Neural cell (in vitro differentiated cells): Measurements from ENCODE around the gene UBASH3B. TPM values are rescaled to one million over a fixed set of nuclear protein-coding genes. Genes with fewer than 3 reads are reported as not detected.

Experiments
- H2AFZ ChIP-seq: fragments of 200-600, 300-800 bp; sonication (generic), shearing (Covaris generic); 2 replicates; pipeline ENCODE4 v1.6.0; 2014; ENCODE audit warnings: low read depth, mild to moderate bottlenecking, antibody characterized with exemption, low read length, moderate library complexity
- H3F3A ChIP-seq: fragments of 200-600 bp; shearing (Covaris generic); 2 replicates; pipeline ENCODE4 v1.6.1; 2016; ENCODE audit warnings: mild to moderate bottlenecking, moderate library complexity, mixed read lengths, antibody characterized with exemption, low read length; ENCODE audit not compliant: insufficient read depth, poor library complexity, severe bottlenecking
- H3K27ac ChIP-seq: fragments of 200-600, 300-800 bp; sonication (generic), shearing (Covaris generic); 2 replicates; pipeline ENCODE4 v1.5.1; 2014; ENCODE audit warnings: mild to moderate bottlenecking, low read length, moderate library complexity
- H3K27me3 ChIP-seq: fragments of 300-800, 200-600 bp; sonication (generic), shearing (Covaris generic); 2 replicates; pipeline ENCODE4 v1.6.0; 2014; ENCODE audit warnings: mild to moderate bottlenecking, low read depth, low read length, moderate library complexity; ENCODE audit not compliant: insufficient read depth
- H3K36me3 ChIP-seq: fragments of 300-800, 200-600 bp; sonication (generic), shearing (Covaris generic); 2 replicates; pipeline ENCODE4 v1.5.1; 2014; ENCODE audit warnings: mild to moderate bottlenecking, antibody characterized with exemption, low read length, moderate library complexity; ENCODE audit not compliant: insufficient read depth
- H3K4me2 ChIP-seq: fragments of 300-800, 200-600 bp; sonication (generic), shearing (Covaris generic); 2 replicates; pipeline ENCODE4 v1.6.0; 2014; ENCODE audit warnings: mild to moderate bottlenecking, low read length
- H3K4me3 ChIP-seq: fragments of 300-800, 200-600 bp; sonication (generic), shearing (Covaris generic); 2 replicates; pipeline ENCODE4 v1.5.1; 2014; ENCODE audit warnings: mild to moderate bottlenecking, low read length, moderate library complexity
- H3K79me2 ChIP-seq: fragments of 200-600 bp; shearing (Covaris generic); replicated peaks from 2 replicates; pipeline ENCODE4 v1.6.0; 2014; ENCODE audit warnings: mild to moderate bottlenecking, low read length, moderate library complexity; ENCODE audit not compliant: insufficient read depth
- H3K9ac ChIP-seq: fragments of 300-800, 200-600 bp; sonication (generic), shearing (Covaris generic); 2 replicates; pipeline ENCODE4 v1.6.1; 2016; ENCODE audit warnings: mild to moderate bottlenecking, low read length, mixed read lengths
- H3K9me2 ChIP-seq: fragments of 200-600 bp; shearing (Covaris generic); 2 replicates; pipeline ENCODE4 v1.6.1; 2016; ENCODE audit warnings: mild to moderate bottlenecking, low read length, mixed read lengths; ENCODE audit not compliant: insufficient read depth
- H3K9me3 ChIP-seq: fragments of 200-600, 300-800 bp; sonication (generic), shearing (Covaris generic); 2 replicates; pipeline ENCODE4 v1.6.1; 2016; ENCODE audit warnings: mild to moderate bottlenecking, mixed run types, low read length, moderate library complexity, mixed read lengths
- H4K20me1 ChIP-seq: fragments of 200-600 bp; shearing (Covaris generic); 2 replicates; pipeline ENCODE4 v1.6.1; 2016; ENCODE audit warnings: mild to moderate bottlenecking, mixed run types; ENCODE audit not compliant: insufficient read depth
- CTCF ChIP-seq: fragments of 450-650 bp; IDR thresholded peaks from 2 replicates; pipeline ENCODE4 v1.5.1; 2014; ENCODE audit warnings: antibody characterized with exemption, mild to moderate bottlenecking, moderate library complexity; ENCODE audit not compliant: poor library complexity, severe bottlenecking
- EP300 ChIP-seq: fragments of 450-650 bp; conservative IDR thresholded peaks from 2 replicates; pipeline ENCODE4 v1.6.1; 2014; ENCODE audit warnings: antibody characterized with exemption, mild to moderate bottlenecking, moderate library complexity; ENCODE audit not compliant: poor library complexity, severe bottlenecking
- EZH2 ChIP-seq: fragments of 200-600, 300-800 bp; shearing (Covaris generic), sonication (generic); IDR thresholded peaks from 2 replicates; pipeline ENCODE4 v1.6.1; 2014; ENCODE audit warnings: antibody characterized with exemption, low read length, borderline replicate concordance, mild to moderate bottlenecking; ENCODE audit not compliant: insufficient read depth, poor library complexity, severe bottlenecking
- MXI1 ChIP-seq: fragments of 450-650 bp; conservative IDR thresholded peaks from 2 replicates; pipeline ENCODE4 v1.6.1; 2014; ENCODE audit warnings: antibody characterized with exemption, mild to moderate bottlenecking; ENCODE audit not compliant: poor library complexity, severe bottlenecking
- POLR2AphosphoS5 ChIP-seq: IDR thresholded peaks from 2 replicates; pipeline ENCODE4 v1.6.1; 2012
- RAD21 ChIP-seq: fragments of 450-650 bp; conservative IDR thresholded peaks from 2 replicates; pipeline ENCODE4 v1.6.1; 2014; ENCODE audit warnings: antibody characterized with exemption, mild to moderate bottlenecking, moderate library complexity
- SMC3 ChIP-seq: fragments of 450-650 bp; conservative IDR thresholded peaks from 2 replicates; pipeline ENCODE4 v1.6.1; 2014; ENCODE audit warnings: antibody characterized with exemption, mild to moderate bottlenecking, moderate library complexity; ENCODE audit not compliant: poor library complexity
- TAF1 ChIP-seq: IDR thresholded peaks from 2 replicates; pipeline ENCODE4 v1.6.1; 2012; ENCODE audit warnings: low read depth
- polyA plus RNA-seq: library from polyadenylated mRNA; depleted of rRNA; stranded (reverse); fragments of >200 nt; gene quantifications from 2 replicates; pipeline ENCODE4 v1.2.3, GENCODE V29; 2014
- TF ChIP-seq, protein P1 (sequence below): IDR thresholded peaks from 2 replicates; pipeline ENCODE4 v1.6.1; 2012; ENCODE audit warnings: borderline replicate concordance

The UBASH3B gene
- polyA plus RNA-seq, 1 donor from 2014 or later, result 4.2 TPM

DNA sequence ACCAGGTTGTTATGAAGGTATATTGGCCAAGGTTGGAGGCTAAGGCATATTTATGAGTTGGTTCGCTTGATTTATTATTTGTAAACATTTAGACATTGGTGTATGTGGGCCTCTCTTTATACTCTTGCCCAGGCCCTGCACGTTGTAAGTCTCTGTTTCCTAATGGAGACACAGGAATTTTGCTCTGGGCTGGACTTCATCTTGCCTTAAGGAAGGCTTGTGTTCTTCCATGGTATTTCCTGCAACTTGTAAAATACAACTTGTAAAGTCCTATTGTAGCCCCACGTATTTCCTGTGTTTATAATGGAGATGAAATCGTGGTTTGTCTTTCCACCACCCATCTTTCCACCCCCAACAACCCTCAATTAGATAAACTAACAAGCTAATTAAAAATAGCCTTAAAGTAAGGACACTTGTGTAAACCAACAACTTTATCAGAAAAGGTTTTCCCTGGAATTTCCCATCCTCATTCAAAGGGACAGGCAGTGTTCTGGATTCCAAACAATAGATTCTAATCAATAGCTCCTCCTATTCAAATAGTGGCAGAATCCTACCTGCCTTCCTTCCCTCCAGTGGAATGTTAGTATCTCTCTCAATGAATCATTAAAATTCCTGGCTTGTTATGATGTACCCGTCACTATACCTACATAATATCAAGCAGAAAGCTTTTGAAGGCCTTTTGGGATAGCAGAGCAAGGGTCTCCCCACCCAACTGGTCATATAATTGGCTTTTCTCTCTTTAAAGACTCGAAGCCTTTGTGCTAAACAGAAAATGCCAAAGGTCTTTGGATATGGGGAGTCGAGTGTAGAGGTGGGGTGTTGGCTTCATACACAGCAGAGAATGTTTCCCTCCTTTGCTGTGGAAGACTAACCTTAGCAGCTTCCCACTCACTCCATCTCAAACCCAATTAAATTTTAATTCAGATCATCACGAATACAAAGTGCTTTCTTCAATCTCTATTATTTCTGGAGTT, 77.1 kb downstream of the UBASH3B start:
- H3K9me2 ChIP-seq, result no peaks in the 10 kb centered on the region
- no peak overlapping the region for H3K27ac ChIP-seq
- TF ChIP-seq EP300 (no peak), EZH2 (no peak), RAD21 (no peak), POLR2AphosphoS5 (no peak), TAF1 (no peak), MXI1 (no peak), CTCF (no peak), SMC3 (no peak)
- TF ChIP-seq, protein P1, sequence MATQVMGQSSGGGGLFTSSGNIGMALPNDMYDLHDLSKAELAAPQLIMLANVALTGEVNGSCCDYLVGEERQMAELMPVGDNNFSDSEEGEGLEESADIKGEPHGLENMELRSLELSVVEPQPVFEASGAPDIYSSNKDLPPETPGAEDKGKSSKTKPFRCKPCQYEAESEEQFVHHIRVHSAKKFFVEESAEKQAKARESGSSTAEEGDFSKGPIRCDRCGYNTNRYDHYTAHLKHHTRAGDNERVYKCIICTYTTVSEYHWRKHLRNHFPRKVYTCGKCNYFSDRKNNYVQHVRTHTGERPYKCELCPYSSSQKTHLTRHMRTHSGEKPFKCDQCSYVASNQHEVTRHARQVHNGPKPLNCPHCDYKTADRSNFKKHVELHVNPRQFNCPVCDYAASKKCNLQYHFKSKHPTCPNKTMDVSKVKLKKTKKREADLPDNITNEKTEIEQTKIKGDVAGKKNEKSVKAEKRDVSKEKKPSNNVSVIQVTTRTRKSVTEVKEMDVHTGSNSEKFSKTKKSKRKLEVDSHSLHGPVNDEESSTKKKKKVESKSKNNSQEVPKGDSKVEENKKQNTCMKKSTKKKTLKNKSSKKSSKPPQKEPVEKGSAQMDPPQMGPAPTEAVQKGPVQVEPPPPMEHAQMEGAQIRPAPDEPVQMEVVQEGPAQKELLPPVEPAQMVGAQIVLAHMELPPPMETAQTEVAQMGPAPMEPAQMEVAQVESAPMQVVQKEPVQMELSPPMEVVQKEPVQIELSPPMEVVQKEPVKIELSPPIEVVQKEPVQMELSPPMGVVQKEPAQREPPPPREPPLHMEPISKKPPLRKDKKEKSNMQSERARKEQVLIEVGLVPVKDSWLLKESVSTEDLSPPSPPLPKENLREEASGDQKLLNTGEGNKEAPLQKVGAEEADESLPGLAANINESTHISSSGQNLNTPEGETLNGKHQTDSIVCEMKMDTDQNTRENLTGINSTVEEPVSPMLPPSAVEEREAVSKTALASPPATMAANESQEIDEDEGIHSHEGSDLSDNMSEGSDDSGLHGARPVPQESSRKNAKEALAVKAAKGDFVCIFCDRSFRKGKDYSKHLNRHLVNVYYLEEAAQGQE, result no peak
- H3K79me2 ChIP-seq, result no peaks in the 10 kb centered on the region
- no peak overlapping the region for H3K9ac ChIP-seq
- no peak overlapping the region for H3K4me3 ChIP-seq
- H3K36me3 ChIP-seq, result no peaks in the 10 kb centered on the region
- H3K9me3 ChIP-seq, result no peaks in the 10 kb centered on the region
- no peaks in the 10 kb centered on the region for H3K27me3 ChIP-seq
- H4K20me1 ChIP-seq, result no peaks in the 10 kb centered on the region
- H3F3A ChIP-seq, result no peaks in the 10 kb centered on the region
- H3K4me2 ChIP-seq, result no peak overlapping the region
- no peak overlapping the region for H2AFZ ChIP-seq

GRCh38 chr11:122733318-122733717, 77.8 kb downstream of the UBASH3B start:
- Histone ChIP-seq H3K79me2 (no peaks in the 10 kb centered on the region), H3K9ac (no peak overlapping the region), H4K20me1 (no peaks in the 10 kb centered on the region), H3K4me3 (no peak overlapping the region), H3K27ac (no peak overlapping the region), H3K9me3 (no peaks in the 10 kb centered on the region), H3K27me3 (no peaks in the 10 kb centered on the region), H3F3A (no peaks in the 10 kb centered on the region), H3K4me2 (no peak overlapping the region), H3K36me3 (no peaks in the 10 kb centered on the region), H3K9me2 (no peaks in the 10 kb centered on the region), H2AFZ (no peak overlapping the region)
- no peak for TF ChIP-seq RAD21
- no peak for TF ChIP-seq TAF1
- TF ChIP-seq EP300, result no peak
- TF ChIP-seq MXI1, result no peak
- no peak for TF ChIP-seq EZH2
- TF ChIP-seq, protein P1, result no peak
- no peak for TF ChIP-seq POLR2AphosphoS5
